Neural cell (in vitro differentiated cells): ENCODE results near the gene SLC9A6. TPM values are rescaled to one million over a fixed set of nuclear protein-coding genes. Genes with fewer than 3 reads are reported as not detected.

Experiments
- H2AFZ ChIP-seq: fragments of 200-600, 300-800 bp; sonication (generic), shearing (Covaris generic); 2 replicates; pipeline ENCODE4 v1.6.0; 2014; ENCODE audit warnings: low read depth, mild to moderate bottlenecking, antibody characterized with exemption, low read length, moderate library complexity
- H3F3A ChIP-seq: fragments of 200-600 bp; shearing (Covaris generic); 2 replicates; pipeline ENCODE4 v1.6.1; 2016; ENCODE audit warnings: mild to moderate bottlenecking, moderate library complexity, mixed read lengths, antibody characterized with exemption, low read length; ENCODE audit not compliant: insufficient read depth, poor library complexity, severe bottlenecking
- H3K27ac ChIP-seq: fragments of 200-600, 300-800 bp; sonication (generic), shearing (Covaris generic); 2 replicates; pipeline ENCODE4 v1.5.1; 2014; ENCODE audit warnings: mild to moderate bottlenecking, low read length, moderate library complexity
- H3K27me3 ChIP-seq: fragments of 300-800, 200-600 bp; sonication (generic), shearing (Covaris generic); 2 replicates; pipeline ENCODE4 v1.6.0; 2014; ENCODE audit warnings: mild to moderate bottlenecking, low read depth, low read length, moderate library complexity; ENCODE audit not compliant: insufficient read depth
- H3K36me3 ChIP-seq: fragments of 300-800, 200-600 bp; sonication (generic), shearing (Covaris generic); 2 replicates; pipeline ENCODE4 v1.5.1; 2014; ENCODE audit warnings: mild to moderate bottlenecking, antibody characterized with exemption, low read length, moderate library complexity; ENCODE audit not compliant: insufficient read depth
- H3K4me2 ChIP-seq: fragments of 300-800, 200-600 bp; sonication (generic), shearing (Covaris generic); 2 replicates; pipeline ENCODE4 v1.6.0; 2014; ENCODE audit warnings: mild to moderate bottlenecking, low read length
- H3K4me3 ChIP-seq: fragments of 300-800, 200-600 bp; sonication (generic), shearing (Covaris generic); 2 replicates; pipeline ENCODE4 v1.5.1; 2014; ENCODE audit warnings: mild to moderate bottlenecking, low read length, moderate library complexity
- H3K79me2 ChIP-seq: fragments of 200-600 bp; shearing (Covaris generic); replicated peaks from 2 replicates; pipeline ENCODE4 v1.6.0; 2014; ENCODE audit warnings: mild to moderate bottlenecking, low read length, moderate library complexity; ENCODE audit not compliant: insufficient read depth
- H3K9ac ChIP-seq: fragments of 300-800, 200-600 bp; sonication (generic), shearing (Covaris generic); 2 replicates; pipeline ENCODE4 v1.6.1; 2016; ENCODE audit warnings: mild to moderate bottlenecking, low read length, mixed read lengths
- H3K9me2 ChIP-seq: fragments of 200-600 bp; shearing (Covaris generic); 2 replicates; pipeline ENCODE4 v1.6.1; 2016; ENCODE audit warnings: mild to moderate bottlenecking, low read length, mixed read lengths; ENCODE audit not compliant: insufficient read depth
- H3K9me3 ChIP-seq: fragments of 200-600, 300-800 bp; sonication (generic), shearing (Covaris generic); 2 replicates; pipeline ENCODE4 v1.6.1; 2016; ENCODE audit warnings: mild to moderate bottlenecking, mixed run types, low read length, moderate library complexity, mixed read lengths
- H4K20me1 ChIP-seq: fragments of 200-600 bp; shearing (Covaris generic); 2 replicates; pipeline ENCODE4 v1.6.1; 2016; ENCODE audit warnings: mild to moderate bottlenecking, mixed run types; ENCODE audit not compliant: insufficient read depth
- EP300 ChIP-seq: fragments of 450-650 bp; conservative IDR thresholded peaks from 2 replicates; pipeline ENCODE4 v1.6.1; 2014; ENCODE audit warnings: antibody characterized with exemption, mild to moderate bottlenecking, moderate library complexity; ENCODE audit not compliant: poor library complexity, severe bottlenecking
- EZH2 ChIP-seq: fragments of 200-600, 300-800 bp; shearing (Covaris generic), sonication (generic); IDR thresholded peaks from 2 replicates; pipeline ENCODE4 v1.6.1; 2014; ENCODE audit warnings: antibody characterized with exemption, low read length, borderline replicate concordance, mild to moderate bottlenecking; ENCODE audit not compliant: insufficient read depth, poor library complexity, severe bottlenecking
- MXI1 ChIP-seq: fragments of 450-650 bp; conservative IDR thresholded peaks from 2 replicates; pipeline ENCODE4 v1.6.1; 2014; ENCODE audit warnings: antibody characterized with exemption, mild to moderate bottlenecking; ENCODE audit not compliant: poor library complexity, severe bottlenecking
- POLR2AphosphoS5 ChIP-seq: IDR thresholded peaks from 2 replicates; pipeline ENCODE4 v1.6.1; 2012
- RAD21 ChIP-seq: fragments of 450-650 bp; conservative IDR thresholded peaks from 2 replicates; pipeline ENCODE4 v1.6.1; 2014; ENCODE audit warnings: antibody characterized with exemption, mild to moderate bottlenecking, moderate library complexity
- SMC3 ChIP-seq: fragments of 450-650 bp; conservative IDR thresholded peaks from 2 replicates; pipeline ENCODE4 v1.6.1; 2014; ENCODE audit warnings: antibody characterized with exemption, mild to moderate bottlenecking, moderate library complexity; ENCODE audit not compliant: poor library complexity
- TAF1 ChIP-seq: IDR thresholded peaks from 2 replicates; pipeline ENCODE4 v1.6.1; 2012; ENCODE audit warnings: low read depth
- polyA minus RNA-seq: library from RNA; depleted of rRNA, polyadenylated mRNA; stranded (reverse); fragments of >200 nt; gene quantifications from 2 replicates; pipeline ENCODE4 v1.2.3, GENCODE V29; 2014
- polyA plus RNA-seq: library from polyadenylated mRNA; depleted of rRNA; stranded (reverse); fragments of >200 nt; gene quantifications from 2 replicates; pipeline ENCODE4 v1.2.3, GENCODE V29; 2014
- TF ChIP-seq, protein P1 (sequence below): IDR thresholded peaks from 2 replicates; pipeline ENCODE4 v1.6.1; 2012; ENCODE audit warnings: borderline replicate concordance
- TF ChIP-seq, protein P2 (sequence below): fragments of 450-650 bp; IDR thresholded peaks from 2 replicates; pipeline ENCODE4 v1.5.1; 2014; ENCODE audit warnings: antibody characterized with exemption, mild to moderate bottlenecking, moderate library complexity; ENCODE audit not compliant: poor library complexity, severe bottlenecking

Gene SLC9A6
- 98.5 and 103 TPM in 2 replicates for polyA plus RNA-seq
- polyA minus RNA-seq: 145 and 161 TPM in 2 replicates

DNA sequence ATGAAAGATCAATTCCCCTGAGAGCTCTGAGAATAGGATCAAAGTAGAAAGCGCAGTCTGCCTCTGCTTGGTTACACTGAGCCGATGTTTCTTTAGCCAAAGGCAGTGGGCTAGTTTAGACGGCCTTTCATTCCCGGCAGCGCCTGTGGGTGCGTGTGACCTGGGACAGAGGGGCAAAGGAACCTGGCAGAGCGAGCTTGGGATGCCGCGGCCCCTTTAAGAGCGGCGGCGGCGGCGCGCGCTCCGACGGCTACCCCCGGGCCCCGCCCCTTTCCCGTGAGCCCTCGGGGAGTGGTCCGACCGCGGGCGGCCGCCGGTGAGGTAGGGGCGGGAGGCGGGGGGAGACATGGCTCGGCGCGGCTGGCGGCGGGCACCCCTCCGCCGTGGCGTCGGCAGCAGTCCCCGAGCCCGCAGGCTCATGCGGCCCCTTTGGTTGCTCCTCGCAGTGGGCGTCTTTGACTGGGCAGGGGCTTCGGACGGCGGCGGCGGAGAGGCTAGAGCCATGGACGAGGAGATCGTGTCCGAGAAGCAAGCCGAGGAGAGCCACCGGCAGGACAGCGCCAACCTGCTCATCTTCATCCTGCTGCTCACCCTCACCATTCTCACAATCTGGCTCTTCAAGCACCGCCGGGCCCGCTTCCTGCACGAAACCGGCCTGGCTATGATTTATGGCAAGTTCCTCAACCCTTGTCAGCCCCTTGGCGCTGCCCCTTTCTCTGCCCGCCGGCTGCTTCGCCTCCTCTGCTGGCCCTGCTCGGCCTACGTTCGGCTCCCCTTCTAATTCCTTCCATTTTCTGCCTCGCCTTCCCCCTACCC, at the start of gene SLC9A6:
TSS of gene SLC9A6 (plus strand) at position 279 of the 816 bp plus-strand sequence. CDS start at position 503, 224 bp downstream.
- H2AFZ ChIP-seq: peak within 1 kb of the TSS; percentile 76
- peak within 1 kb of the TSS; percentile 82 for H3K9ac ChIP-seq
- peaks cover 21% of the 10 kb centered on the region for H3K79me2 ChIP-seq

DNA sequence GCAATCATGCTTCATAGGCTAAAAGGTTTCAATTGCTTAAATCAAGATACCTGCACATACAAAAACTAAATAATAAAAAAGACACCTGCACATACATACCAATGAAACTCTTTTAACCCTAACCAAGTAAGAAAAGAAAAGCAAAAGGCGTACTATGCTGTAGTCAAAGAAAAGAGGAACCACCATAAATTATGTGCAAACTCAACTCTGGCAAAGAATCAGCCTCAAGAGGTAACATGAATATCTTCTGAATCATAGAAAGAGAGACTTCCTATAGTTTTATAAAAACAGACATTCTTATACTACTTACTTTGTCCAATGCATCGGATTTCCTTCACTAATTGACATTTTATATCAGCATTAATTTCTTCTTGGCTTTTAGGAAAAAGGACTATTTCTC, 40.7 kb upstream of the SLC9A6 start:
- no peak overlapping the region for H3K9ac ChIP-seq
- no peaks in the 10 kb centered on the region for H4K20me1 ChIP-seq
- no peak overlapping the region for H3K27ac ChIP-seq
- H3K79me2 ChIP-seq: no peaks in the 10 kb centered on the region
- H2AFZ ChIP-seq: no peak overlapping the region
- TF ChIP-seq, protein P1, sequence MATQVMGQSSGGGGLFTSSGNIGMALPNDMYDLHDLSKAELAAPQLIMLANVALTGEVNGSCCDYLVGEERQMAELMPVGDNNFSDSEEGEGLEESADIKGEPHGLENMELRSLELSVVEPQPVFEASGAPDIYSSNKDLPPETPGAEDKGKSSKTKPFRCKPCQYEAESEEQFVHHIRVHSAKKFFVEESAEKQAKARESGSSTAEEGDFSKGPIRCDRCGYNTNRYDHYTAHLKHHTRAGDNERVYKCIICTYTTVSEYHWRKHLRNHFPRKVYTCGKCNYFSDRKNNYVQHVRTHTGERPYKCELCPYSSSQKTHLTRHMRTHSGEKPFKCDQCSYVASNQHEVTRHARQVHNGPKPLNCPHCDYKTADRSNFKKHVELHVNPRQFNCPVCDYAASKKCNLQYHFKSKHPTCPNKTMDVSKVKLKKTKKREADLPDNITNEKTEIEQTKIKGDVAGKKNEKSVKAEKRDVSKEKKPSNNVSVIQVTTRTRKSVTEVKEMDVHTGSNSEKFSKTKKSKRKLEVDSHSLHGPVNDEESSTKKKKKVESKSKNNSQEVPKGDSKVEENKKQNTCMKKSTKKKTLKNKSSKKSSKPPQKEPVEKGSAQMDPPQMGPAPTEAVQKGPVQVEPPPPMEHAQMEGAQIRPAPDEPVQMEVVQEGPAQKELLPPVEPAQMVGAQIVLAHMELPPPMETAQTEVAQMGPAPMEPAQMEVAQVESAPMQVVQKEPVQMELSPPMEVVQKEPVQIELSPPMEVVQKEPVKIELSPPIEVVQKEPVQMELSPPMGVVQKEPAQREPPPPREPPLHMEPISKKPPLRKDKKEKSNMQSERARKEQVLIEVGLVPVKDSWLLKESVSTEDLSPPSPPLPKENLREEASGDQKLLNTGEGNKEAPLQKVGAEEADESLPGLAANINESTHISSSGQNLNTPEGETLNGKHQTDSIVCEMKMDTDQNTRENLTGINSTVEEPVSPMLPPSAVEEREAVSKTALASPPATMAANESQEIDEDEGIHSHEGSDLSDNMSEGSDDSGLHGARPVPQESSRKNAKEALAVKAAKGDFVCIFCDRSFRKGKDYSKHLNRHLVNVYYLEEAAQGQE: no peak
- TF ChIP-seq POLR2AphosphoS5 (no peak), SMC3 (no peak), RAD21 (no peak), EP300 (no peak), MXI1 (no peak), EZH2 (no peak), TAF1 (no peak)
- TF ChIP-seq, protein P2, sequence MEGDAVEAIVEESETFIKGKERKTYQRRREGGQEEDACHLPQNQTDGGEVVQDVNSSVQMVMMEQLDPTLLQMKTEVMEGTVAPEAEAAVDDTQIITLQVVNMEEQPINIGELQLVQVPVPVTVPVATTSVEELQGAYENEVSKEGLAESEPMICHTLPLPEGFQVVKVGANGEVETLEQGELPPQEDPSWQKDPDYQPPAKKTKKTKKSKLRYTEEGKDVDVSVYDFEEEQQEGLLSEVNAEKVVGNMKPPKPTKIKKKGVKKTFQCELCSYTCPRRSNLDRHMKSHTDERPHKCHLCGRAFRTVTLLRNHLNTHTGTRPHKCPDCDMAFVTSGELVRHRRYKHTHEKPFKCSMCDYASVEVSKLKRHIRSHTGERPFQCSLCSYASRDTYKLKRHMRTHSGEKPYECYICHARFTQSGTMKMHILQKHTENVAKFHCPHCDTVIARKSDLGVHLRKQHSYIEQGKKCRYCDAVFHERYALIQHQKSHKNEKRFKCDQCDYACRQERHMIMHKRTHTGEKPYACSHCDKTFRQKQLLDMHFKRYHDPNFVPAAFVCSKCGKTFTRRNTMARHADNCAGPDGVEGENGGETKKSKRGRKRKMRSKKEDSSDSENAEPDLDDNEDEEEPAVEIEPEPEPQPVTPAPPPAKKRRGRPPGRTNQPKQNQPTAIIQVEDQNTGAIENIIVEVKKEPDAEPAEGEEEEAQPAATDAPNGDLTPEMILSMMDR: no peak
- no peak overlapping the region for H3K4me2 ChIP-seq
- no peaks in the 10 kb centered on the region for H3K9me2 ChIP-seq
- no peaks in the 10 kb centered on the region for H3K9me3 ChIP-seq
- H3K27me3 ChIP-seq: no peaks in the 10 kb centered on the region
- no peak overlapping the region for H3K4me3 ChIP-seq
- no peaks in the 10 kb centered on the region for H3K36me3 ChIP-seq
- no peaks in the 10 kb centered on the region for H3F3A ChIP-seq

More for the DNA sequence above, at the start of gene SLC9A6:
- H3K9me3 ChIP-seq: no peaks in the 10 kb centered on the region
- peak within 1 kb of the TSS; percentile 39 for H3K4me2 ChIP-seq
- TF ChIP-seq MXI1 (peak; percentile 32), TAF1 (no peak), POLR2AphosphoS5 (peak; percentile 57), SMC3 (no peak), EZH2 (no peak), EP300 (no peak), RAD21 (no peak)
- TF ChIP-seq, protein P1: peak; percentile 19
- TF ChIP-seq, protein P2: no peak
- H3K27me3 ChIP-seq: no peaks in the 10 kb centered on the region
- no peaks in the 10 kb centered on the region for H3K9me2 ChIP-seq
- peak within 1 kb of the TSS; percentile 77 for H3K27ac ChIP-seq
- H3K36me3 ChIP-seq: no peaks in the 10 kb centered on the region
- no peaks in the 10 kb centered on the region for H4K20me1 ChIP-seq
- no peaks in the 10 kb centered on the region for H3F3A ChIP-seq
- peak within 1 kb of the TSS; percentile 81 for H3K4me3 ChIP-seq
